Measurements from ENCODE around the gene FMO5.
"Not testable (repeated sequence)": the region's sequence is repeated elsewhere in the genome, so short reads cannot be mapped to it uniquely, and the experiment has no call there.

FMO5 gene

DNA sequence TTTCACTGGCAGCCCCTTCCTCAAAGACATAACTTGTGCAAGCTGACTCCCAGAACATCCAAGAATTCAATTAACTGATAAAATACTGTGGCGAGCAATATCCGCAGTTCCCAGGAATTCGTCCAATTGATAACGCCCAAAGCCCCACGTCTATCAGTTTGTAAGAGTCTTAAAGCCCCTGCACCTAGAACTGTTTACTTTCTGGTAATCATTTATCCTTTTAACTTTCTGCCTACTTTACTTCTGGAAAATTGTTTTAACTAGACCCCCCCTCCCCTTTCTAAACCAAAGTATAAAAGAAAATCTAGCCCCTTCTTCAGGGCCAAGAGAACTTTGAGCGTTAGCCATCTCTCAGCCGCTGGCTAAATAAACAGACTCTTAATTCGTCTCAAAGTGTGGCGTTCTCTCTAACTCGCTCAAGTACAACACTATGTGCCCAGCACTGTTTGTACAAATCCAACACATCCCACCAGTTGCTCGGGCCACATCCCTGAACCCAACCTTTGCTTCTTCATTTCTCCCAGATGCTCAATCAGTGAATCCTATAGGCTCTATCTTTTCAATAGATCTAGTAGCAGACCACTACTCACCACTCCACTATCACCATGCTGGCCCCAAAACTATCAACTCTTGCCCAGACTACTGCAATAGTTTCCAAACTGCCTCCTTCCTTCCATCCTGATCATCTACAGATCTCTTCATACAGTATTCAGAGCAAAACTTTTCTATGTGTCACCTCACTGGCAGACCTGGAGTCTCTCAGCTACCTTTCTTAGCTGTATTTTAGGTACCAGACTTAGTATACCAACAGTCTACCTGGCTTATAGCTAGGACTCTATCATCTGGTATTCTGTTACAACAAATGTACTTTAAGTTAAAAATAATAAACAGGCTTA lies 14.0 kb upstream of the FMO5 start:
- no peak for DNase-seq (ENCODE audit: low read depth)

DNA sequence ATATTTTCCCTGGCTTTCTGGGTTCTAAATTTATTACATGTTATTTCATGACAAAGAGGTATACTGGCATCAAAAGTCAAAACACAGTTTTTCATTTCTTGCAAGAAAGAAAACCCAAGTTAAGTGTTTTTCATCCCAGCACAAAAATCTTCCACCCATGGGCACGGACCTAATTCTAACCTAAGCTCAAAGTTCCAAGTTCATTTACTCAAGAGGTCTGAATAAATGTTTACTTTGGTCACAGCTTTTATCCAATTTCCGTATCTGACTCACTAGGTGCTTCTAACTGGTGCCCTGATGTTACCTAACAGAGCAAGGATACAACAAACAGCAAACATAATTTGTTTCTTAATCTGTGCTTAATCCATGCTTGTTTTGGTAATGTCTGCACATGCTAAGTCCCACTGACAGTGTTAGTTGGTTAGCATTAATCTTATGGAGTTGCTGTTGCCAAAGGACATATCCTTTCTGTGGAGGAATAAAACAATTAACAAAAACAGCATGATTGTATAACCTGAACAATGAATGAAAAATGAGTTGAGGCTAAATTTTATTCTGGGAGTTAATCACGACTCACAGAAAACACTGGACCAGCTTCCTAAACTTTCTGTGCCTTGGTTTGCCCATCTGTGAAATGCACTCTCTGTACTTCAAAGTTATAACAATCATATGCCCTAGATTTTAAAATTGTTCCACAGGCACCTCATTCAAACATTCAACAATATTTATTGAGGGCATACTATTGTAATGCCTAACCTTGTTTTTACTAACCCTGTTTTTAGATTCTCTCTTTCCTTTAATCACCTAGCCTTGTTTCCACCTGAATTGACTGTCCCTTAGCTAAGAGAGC lies 13.1 kb upstream of the FMO5 start:
- DNase-seq (ENCODE audit: low read depth) = no peak

DNA sequence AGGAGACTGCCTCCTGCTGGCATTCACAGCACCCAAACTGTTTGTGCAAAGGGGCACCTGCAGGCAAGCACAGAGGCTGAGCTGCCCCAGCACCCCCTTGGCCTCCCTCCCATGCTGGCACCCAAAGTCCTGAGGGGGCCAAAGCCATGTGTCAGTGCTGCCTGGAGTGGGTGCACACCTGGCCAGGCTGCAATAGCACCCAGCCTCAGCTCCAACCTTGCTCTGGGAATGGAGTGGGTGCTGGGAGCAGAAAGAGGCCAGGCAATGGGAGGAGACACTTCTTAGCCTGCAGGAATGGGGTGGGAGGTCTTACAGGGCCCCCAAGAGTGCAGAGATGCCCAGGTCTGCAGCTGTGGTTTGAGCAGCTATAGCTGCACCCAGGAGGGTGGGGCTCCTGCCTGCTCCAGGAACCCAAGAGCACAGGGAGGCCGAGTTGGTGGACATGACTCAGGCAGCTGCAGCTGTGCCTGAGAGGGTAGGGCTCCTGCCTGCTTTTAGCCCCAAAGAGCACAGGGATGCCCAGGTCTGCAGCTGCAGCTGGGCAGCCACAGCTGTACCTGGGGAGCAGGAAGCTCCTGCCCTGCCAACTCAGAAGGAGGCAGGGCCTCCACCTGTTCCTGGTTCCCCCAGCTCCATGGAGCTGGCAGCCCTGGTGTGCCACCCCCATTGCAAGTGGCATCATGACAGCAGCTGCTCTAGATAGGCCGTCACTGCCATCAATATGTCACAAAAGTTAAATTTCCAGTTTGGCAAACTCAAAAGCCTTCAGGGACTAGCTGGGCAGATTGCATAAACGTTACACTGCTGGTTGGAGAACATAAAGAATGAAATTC lies 12.0 kb upstream of the FMO5 start:
- no peak for DNase-seq (ENCODE audit: low read depth)

DNA sequence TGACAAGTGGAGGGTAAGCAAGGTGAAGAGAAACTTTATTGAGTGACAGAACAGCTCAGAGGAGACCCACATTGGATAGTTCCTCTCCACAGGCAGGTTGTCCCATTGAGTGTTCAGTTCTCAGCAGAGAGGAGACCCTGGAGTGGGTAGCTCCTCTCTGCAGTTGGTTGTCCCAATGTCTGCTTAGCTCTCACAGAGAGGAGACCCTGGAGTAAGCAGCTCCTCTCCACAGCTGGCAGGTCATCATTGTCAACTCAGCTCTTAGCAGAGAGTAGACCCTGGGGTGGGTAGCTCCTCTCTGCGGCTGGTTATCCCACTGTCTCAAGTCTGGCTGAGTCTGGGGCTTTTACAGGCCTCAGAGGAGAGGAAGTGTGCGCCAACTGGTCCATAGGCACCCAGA lies 11.3 kb upstream of the FMO5 start:
- no peak for DNase-seq (ENCODE audit: low read depth)

DNA sequence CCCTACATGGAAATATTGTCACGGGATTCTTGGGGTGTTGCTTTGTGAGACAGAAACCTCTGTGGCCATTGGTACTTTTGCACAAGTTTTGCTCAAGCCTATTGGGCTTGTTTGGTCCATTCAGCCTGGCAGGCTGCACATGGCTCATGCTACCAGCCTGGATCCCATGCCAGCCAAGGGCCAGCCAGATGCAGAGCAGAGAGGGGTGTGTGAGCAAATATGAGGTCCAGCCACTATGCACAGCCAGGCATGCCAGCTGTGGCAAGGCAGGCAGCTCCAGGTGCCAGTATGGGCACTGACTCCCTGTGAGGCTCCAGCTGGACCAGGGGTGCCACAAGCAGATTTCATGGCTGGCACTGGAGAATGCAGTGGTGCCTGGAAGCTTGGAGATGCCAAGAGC lies 10.7 kb upstream of the FMO5 start:
- no peak for DNase-seq (ENCODE audit: low read depth)

DNA sequence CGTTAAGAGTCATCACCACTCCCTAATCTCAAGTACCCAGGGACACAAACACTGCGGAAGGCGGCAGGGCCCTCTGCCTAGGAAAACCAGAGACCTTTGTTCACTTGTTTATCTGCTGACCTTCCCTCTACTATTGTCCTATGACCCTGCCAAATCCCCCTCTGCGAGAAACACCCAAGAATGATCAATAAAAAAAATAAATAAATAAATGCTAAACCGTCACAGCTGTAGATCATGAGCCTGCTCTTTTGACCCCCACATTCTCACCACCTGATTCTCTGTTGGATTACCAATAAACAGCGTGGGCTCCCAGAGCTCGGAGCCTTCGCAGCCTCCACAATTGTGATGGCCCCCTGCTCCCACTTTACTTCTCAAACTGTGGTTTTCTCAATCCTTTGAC lies 8.8 kb upstream of the FMO5 start:
- not testable (repeated sequence) for DNase-seq (ENCODE audit: low read depth)

DNA sequence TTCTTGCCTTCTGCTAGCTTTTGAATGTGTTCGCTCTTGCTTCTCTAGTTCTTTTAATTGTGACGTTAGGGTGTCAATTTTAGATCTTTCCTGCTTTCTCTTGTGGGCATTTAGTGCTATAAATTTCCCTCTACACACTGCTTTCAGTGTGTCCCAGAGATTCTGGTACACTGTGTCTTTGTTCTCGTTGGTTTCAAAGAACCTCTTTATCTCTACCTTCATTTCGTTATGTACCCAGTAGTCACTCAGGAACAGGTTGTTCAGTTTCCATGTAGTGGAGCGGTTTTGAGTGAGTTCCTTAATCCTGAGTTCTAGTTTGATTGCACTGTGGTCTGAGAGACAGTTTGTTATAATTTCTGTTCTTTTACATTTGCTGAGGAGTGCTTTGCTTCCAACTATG lies 5.9 kb upstream of the FMO5 start:
- not testable (repeated sequence) for DNase-seq (ENCODE audit: low read depth)

DNA sequence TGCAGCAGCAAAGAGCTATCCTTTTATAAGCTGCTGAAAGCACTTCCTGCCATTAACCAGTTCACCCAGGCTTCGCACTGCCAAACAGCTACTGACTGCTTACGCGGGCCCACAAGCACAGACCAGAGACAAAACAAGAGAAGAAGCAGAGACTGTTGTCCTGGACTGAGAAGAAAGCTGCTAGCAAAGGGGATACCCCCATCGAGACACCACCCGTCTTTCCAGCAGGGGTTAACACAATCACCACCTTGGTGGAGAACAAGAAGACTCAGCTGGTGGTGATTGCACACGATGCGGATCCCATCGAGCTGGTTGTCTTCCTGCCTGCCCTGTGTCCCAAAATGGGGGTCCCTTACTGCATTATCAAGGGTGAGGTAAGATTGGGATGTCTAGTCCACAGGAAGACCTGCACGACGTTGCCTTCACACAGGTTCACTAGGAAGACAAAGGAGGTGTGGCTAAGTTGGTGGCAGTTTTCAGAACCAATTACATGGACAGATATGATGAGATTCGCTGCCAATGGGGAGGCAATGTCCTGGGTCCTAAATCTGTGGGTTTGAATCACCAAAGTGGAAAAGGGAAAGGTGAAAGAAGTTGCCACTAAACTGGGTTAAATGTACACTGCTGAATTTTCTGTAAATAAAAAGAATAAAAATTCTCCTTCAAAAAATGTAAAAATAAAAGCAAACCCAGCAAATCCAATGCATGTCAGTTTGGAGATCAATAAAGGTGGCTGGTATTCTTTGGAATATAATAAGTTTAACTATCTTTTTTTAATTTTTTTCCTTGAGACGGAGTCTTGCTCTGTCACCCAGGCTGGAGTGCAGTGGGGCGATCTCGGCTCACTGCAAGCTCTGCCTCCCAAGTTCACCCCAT lies 1.2 kb downstream of the FMO5 start:
- DNase-seq (ENCODE audit: low read depth) = no peak

DNA sequence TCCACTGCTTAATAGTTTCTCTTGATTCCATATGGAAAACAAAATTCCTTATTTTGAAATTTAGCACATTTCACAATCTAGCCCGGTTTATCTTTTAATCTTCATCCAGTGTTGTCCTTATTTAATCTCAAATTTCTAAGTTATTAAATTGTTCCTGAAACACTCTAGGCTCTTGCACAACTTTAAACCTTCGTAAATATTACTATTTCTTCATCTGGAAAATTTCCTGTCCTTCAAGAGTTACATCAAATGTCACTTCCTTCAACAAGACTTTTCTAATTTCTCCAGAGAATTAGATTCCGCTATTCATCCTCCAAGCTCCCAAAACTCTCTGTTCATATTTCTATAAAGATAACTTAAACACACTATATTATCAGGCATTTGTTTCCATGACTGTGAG lies 6.5 kb downstream of the FMO5 start:
- DNase-seq (ENCODE audit: low read depth) = no peak

DNA sequence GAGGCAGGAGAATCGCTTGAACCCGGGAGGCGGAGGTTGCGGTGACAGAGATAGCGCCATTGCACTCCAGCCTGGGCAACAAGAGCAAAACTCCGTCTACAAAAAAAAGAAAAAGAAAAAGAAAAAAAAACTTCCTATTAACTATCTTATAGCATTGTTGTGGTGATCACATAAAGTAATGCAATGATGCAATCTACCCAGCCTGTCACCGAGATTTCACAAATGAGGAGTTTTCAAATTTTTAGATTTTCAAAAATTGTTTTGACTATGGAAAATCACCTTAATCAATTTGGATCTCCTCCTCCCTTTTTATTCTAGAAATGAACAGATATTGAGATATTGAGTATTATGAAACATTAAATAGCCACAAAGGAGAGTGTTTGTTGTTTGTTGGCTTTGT lies 8.0 kb downstream of the FMO5 start:
- DNase-seq (ENCODE audit: low read depth) = no peak

DNA sequence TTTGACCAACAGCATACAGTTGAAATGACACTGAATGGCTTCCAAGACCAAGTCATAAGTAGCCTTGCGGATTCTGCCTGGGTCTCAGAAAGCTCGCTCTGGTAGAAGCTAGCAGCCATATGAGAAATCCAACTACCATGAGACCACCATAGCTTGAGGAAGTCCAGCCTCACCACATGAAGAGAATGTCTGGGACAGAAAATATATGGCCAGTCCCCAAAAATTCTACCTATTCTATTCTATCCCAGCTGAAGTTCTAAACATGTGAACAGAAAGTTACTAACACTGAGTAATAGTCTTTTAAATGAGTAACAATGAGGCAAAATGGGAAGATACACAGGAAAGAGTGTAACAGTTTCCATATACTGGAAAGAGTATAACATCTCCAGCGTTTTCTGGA lies 9.0 kb downstream of the FMO5 start:
- DNase-seq (ENCODE audit: low read depth) = no peak

DNA sequence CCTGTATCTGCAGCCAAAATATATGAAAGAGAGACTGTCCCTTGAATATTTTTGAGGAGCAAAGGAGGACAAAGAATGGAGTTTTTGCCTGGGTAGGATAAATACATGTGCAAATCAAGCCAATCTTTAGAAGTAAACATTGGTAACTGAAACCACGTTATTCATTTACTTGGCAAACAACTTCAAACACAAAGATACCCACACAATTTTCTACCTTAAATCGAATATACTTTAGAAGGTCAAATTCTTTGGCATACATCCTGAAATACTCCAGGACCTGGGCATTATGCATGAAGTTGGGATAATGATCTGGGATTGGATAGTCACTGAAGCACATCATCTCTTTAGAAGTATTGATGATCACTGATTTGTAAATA lies 9.6 kb downstream of the FMO5 start:
- no peak for DNase-seq (ENCODE audit: low read depth)

DNA sequence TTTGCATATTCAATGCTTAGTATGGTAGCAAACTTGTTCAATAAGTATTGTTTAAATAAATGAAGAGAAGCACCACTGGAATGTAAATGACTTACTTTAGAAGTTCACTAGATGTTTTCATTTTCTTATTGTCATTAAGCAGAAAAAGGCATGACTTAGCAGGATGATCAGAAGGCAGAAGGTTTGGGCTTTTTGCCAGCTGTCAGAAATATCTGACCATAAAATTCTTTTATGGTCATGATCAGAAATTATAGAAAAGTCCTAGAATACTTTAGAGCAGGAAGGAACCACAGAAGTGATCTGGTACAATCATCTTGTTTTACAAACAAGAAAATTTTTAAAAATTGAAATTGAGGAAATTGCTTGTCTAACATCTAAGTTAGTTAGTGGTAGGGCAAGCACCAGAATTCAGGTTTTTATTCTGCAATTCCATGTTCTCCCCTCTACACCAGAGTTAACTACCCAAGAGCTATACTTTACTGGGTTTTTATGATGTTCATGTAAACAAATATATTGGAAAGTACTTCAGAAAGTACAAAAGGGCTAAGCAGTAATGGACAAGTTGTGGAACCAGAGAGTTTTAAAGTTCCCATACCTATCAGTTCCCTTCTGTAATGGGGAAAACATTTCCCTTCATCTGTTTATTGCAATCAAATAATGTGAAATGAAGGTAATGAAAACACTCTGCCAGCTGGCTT lies 10.1 kb downstream of the FMO5 start:
- DNase-seq (ENCODE audit: low read depth) = no peak

DNA sequence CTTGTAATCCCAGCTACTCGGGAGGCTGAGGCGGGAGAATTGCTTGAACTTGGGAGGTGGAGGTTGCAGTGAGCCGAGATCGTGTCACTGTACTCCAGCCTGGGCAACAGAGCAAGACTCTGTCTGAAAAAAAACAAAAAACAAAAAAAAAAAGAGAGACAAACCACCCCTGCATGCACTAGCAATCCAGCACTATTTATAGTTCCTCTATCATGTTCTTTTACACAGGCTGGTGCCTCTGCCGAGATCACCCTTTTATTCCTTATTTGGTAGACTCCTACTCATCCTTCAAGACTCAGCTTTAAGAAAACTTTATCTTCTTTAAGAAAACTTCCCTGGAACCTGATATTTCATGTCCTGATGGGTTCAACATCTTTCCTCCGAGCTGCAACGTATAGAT lies 10.8 kb downstream of the FMO5 start:
- DNase-seq (ENCODE audit: low read depth) = no peak

DNA sequence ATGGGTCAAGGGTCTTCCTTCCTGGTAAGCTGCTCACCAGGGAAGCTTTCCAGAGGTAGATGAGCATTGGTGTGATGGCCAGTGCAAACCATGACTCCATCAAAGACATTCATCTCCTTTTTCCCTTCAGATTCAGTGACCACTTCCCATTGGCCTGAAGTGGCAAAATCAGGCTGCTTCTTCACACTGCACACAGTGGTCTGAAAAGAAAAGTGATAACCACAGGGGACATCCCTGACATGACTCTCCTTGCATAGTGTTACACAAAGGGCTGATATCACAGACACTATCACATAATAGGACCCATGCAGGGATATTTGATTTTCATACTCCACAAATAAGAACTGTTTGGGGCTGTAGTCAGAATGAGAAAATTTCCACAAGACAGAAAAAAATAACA lies 11.9 kb downstream of the FMO5 start:
- no peak for DNase-seq (ENCODE audit: low read depth)

DNA sequence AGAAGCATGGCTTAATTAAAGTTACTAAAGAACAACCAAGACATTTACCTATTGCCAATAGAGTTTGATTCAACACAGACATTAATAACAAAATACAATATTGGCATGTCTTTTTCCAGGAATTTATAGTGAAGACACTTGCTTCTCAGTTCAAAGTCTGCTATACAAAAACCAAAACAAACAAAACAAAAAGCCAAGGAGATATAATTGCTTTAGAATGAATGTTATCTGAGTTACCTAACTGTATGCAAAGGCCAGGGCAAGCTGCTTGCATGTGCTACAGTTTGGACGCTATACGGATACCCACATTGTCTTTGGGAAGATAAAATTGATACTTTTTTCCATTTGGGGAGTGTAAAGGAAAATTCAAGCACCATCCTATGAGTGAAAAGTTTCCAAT lies 13.6 kb downstream of the FMO5 start:
- no peak for DNase-seq (ENCODE audit: low read depth)

DNA sequence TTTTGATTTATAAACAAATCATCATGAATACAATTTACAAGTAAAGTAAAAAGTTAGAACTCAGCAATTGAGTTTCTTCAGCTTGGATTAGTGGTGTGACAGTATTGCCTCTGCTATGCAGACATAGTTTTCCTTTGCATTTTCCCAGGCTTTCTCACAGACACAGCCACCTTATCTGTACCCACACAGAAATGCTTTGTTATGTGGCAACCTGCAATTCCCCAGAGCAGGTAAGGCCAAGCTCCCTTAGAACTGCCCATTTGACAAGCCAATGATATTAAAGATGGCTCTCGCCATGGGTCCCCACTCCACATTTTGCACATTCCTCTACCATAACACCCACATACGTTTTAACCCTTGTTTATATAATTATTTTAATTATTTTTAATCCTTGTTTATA lies 14.2 kb downstream of the FMO5 start:
- DNase-seq (ENCODE audit: low read depth) = no peak

DNA sequence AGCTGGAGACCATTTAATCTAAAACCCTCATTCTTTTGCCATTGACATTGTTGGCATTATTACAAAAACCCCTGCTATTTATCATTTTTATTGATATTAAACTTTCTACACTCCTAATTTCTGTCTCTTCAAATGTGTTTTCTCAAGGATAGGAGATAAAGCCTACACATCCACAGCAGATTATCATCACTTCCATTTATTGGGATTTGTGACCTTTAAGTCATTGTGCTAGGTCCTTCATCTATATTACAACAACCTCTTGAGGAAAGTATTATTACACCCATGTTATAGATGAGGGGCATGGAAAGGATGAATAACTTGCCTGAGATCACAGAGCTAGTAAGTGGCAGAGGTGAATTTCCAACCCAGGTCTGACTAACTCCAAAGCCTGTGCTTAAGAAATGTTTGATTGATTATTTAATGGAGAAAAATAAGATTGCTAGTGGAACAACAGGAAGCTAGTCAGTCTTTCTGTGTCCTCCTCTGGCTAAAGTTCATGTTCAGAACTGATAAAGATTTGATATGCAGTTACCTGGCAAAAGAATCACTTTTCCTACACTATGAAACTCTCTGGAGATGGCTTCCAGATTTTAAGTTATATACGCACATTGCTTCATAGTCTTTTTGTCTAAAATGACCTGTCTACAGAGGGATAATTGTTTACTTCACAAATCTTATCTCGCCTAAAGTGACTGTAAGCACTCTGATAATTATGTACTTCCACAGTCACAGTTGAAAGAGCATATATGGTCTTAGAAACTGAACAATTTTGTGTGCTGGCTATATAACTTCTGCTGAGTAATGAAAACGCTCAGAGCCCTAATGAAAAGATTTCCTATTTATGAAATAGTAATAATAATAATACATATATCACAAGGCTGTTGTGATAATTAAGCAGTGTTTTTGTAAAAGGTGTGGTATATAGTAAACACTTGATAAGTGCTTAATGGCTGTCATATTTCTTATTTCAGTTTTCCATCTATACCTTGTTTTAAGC lies 15.0 kb downstream of the FMO5 start:
- no peak for DNase-seq (ENCODE audit: low read depth)

DNA sequence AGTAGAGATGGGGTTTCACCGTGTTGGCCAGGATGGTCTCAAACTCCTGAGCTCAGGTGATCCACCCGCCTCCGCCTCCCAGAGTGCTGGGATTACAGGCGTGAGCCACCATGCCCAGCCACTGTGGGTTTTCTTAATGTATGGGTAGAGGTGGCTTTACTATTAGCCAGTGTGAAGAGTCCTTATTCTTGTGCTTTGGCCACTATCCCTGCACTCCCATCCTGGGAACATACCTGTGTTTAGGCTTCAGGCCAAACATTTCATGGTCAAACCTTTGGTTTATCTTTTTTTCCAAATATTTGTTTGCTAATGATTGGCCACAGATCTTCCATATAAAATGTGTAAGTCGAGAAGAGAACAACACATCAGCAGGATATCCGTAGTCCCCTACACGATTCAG lies 16.5 kb downstream of the FMO5 start:
- DNase-seq (ENCODE audit: low read depth) = no peak

DNA sequence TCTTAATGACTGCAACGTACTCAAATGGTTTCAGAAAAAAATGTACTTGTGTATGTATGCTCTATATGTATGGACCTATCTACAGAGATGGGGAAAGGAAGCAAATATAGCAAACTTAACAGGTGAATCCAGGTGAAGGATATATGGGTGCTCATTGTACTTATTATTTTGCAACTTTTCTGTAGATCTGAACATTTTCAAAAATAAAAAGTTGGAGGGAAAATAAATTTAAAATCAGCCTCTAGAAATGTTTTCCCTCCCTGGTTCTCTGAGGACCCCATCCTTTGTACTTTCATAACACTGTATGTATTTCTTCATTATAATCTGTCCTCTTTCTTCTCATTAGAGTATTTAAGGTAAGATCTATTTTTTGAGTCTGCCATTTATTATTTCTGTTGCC lies 17.9 kb downstream of the FMO5 start:
- no peak for DNase-seq (ENCODE audit: low read depth)

All from activated T-helper 9 cell treated with anti-CD3 and anti-CD28 coated beads, Interleukin-2, amount 50 U/mL, for 16 hours (primary cell).